ENCODE data around the gene FBXO42.
"Not testable (repeated sequence)": the region's sequence is repeated elsewhere in the genome, so short reads cannot be mapped to it uniquely, and the experiment has no call there.

FBXO42 gene

GRCh38 chr1:16266411-16267118 is 85.7 kb downstream of the FBXO42 start:
- H3K4me3 ChIP-seq (ENCODE audit: low read depth, low read length), result no peak overlapping the region

DNA sequence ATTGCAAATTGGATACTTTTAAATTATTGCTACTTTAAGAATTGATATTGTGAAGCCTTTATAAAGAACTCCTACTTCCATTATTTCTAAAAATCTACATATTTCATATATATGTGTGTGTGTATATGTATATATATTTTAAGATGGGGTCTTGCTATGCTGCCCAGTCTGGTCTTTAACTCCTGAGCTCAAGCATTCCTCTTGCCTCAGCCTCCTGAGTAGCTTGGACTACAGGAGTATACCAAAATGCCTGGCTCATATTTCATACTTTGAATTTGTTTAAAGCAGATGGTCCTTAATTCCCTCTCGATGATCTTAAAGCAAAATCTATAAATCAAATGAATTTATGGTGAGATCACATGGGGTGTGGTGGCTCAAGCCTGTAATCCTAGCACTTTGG is 90.2 kb downstream of the FBXO42 start:
- H3K4me3 ChIP-seq (ENCODE audit: low read depth, low read length), result no peak overlapping the region

DNA sequence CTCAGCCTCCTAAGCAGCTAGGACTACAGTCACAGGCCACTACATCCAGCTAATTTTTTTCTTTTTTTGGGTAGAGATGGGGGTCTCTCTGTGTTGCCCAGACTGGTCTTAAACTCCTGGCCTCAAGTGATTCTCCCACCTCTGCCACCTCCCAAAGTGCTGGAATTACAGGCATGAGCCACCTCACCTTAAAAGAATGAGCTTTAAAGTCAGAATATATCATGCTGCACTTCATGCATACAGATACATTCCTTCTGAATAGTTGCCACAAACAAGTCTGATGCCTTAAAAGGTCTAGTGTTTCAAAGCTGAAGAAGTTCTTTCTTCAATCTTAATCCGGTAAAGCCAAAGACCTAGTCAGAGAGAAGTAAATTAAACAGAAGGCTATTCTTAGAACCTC is 91.5 kb downstream of the FBXO42 start:
- H3K4me3 ChIP-seq (ENCODE audit: low read depth, low read length), result no peak overlapping the region

DNA sequence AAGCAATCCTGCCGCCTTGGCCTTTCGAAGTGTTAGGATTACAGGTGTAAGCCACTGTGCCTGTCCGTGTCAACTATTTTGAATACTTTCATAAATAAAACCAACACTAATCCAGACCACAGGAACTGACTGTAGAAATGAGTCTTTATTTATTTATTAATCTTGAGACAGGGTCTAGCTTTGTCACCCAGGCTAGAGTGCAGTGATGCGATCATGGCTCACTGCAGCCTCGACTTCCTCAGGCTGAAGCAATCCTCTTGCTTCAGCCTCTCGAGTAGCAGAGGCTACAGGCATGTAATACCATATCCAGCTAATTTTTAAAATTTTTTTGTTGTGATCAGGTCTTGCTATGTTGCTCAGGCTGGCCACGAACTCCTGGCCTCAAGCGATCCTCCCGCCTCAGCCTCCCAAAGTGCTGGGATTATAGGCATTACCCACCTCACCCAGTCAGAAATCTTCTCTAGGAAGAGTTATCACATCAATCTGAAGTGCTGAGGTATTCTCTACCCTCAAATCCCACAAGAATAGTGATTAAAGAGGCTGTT is 93.6 kb downstream of the FBXO42 start:
- H3K4me3 ChIP-seq (ENCODE audit: low read depth, low read length), result no peak overlapping the region

DNA sequence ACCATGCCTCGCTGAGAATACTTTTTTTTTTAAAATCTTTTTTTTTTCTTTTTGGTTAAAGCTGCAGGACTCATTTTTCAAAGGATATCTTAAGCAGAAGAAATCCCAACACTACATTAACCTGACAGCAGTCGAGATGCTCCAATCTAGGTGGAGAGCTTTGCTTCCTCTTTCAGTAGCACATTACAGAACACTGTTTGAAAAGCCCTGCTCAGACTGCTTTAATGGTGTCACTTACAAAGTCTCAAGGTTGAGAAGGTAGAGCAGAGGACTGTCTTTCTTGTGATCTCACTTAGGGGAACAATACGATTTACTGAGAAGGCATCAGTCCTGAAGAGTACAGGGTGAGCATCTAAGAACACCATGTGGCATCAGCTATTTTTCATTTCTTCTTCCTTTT is 94.3 kb downstream of the FBXO42 start:
- H3K4me3 ChIP-seq (ENCODE audit: low read depth, low read length), result no peak overlapping the region

DNA sequence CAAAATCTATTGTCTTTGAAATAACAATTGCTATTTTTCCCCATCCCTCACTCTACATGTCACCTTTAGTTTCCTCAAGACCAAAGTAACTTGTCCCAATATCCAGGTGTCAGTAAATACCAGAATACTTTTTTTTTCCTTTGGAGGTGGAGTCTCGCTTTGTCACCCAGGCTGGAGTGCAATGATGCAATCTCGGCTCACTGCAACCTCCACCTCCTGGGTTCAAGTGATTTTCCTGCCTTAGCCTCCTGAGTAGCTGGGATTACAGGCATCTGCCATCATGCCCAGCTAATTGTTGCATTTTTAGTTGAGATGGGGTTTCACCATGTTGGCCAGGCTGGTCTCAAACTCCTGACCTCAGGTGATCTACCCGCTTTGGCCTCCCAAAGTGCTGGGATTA is 94.7 kb downstream of the FBXO42 start:
- not testable (repeated sequence) for H3K4me3 ChIP-seq (ENCODE audit: low read depth, low read length)

DNA sequence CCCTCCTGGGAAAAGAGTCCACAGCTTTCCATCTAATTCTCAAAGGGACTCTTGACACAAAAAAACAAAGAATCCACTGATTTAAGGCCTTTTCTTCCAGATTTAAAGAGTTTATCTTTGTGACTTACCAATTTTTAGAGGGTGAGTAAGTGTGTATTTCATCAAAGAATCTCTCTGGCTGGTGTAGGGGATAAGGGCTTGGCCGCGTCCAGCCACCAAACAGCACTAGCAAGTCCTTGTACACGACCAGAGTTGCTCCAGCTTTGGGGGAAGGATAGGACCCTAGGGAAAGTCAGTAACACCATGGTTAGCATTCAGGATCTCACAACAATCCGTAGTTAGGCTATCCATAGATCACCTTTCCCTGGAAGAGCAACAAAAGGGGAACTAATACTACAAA is 95.8 kb downstream of the FBXO42 start:
- no peak overlapping the region for H3K4me3 ChIP-seq (ENCODE audit: low read depth, low read length)

DNA sequence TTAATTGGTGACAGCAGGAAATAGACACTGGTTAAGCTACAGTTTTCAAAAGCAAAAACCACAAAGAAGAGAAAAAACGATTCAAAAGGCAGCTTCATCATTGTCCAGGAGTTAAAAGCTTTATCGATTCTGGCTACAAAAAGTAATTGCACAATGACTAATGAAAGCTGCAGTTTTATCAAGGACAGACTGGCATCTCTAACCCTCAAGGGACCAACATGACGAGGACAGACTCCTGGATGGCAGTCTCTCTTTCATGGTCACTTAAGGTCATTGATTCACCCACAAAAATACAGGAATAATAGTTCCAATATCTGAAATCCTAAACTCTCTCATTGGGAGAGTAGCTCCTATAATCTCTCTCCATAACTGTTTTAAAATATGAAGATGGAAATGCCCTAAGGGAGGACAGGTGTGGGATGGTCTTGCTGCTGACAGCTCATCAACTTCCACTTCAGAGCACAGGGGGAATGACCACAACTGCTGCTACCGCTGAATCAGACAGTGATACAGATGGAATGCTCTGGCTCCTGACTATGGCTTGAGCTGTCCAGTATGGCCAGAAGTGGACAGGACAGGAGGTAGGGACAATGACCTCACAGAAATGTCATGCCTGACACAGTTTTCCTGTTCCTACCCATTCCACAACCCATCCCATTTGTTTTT is 97.9 kb downstream of the FBXO42 start:
- H3K4me3 ChIP-seq (ENCODE audit: low read depth, low read length), result no peak overlapping the region

DNA sequence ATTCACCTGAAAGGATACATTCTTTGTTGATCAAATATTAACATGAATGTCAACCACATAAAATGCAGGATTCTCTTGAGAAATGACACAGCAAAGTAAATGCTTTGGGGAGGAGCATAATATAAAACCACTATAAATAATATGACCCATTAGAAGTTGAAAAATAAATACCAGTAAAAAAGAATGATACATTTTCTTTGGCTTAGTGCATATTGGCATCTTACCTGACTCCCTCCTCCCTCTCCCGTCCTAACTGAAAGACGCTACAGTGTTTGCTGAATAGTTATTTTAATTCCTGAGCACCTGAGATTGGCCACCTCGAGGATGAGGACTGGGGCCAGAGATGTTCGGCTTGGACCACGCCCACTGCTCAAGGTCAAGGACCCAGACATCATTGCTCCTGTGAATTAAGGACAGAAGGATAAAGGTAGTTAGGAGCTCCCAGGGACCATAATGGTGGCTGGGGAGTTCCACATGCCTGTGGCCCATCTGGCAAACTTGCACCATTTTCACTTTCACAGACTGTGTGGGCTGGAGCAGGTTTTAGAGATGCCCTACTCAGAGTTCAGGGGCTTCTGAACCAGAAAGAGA is 98.9 kb downstream of the FBXO42 start:
- H3K4me3 ChIP-seq (ENCODE audit: low read depth, low read length), result no peak overlapping the region

DNA sequence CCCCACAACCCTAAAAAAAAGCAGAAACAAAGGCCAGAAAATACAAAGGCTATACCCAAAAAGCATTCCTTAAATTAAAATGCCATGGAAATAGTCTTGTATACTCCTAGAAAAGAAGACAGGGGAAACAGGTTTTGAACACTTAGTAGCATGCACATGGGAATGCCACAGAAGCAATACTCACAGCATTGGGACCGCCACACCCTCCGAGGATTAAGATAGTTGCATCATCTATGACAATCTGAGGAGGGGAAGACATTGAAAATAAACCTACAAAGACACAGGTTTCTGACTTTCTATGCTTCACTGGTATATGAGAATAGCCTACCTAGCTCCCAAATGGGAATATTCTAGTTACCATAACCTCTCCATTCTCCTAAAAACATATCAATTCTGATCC is 99.4 kb downstream of the FBXO42 start:
- no peak overlapping the region for H3K4me3 ChIP-seq (ENCODE audit: low read depth, low read length)

GRCh38 chr1:16251381-16251780 is 100.9 kb downstream of the FBXO42 start:
- H3K4me3 ChIP-seq (ENCODE audit: low read depth, low read length), result no peak overlapping the region

GRCh38 chr1:16250524-16251251 is 101.6 kb downstream of the FBXO42 start:
- H3K4me3 ChIP-seq (ENCODE audit: low read depth, low read length), result no peak overlapping the region

- no peak overlapping the region for H3K4me3 ChIP-seq (ENCODE audit: low read depth, low read length)
Observed at GRCh38 chr1:16249596-16250241, 102.6 kb downstream of the FBXO42 start.

GRCh38 chr1:16248603-16249516 is 103.4 kb downstream of the FBXO42 start:
- no peak overlapping the region for H3K4me3 ChIP-seq (ENCODE audit: low read depth, low read length)

DNA sequence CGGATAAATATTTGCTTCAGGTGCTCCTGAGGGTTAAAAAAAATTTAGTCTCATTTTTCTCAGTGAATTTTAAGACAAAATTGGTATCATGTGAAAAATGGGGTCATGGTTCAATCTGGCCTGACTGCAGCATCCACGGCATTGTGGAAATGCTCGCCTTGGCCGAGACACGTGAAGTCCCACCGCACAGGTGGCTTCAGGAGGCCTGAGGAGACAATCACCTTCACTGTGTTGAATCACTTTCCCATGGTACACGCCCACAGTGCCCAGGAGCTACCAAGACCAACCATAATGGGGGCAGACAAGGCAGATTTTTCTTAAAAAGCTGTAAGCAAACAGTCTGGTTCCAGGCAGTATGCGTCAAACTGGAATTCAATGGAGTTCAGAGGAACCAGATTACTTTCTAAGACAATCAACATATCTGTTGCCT is 104.3 kb downstream of the FBXO42 start:
- H3K4me3 ChIP-seq (ENCODE audit: low read depth, low read length), result no peak overlapping the region

GRCh38 chr1:16247441-16247840 is 104.8 kb downstream of the FBXO42 start:
- H3K4me3 ChIP-seq (ENCODE audit: low read depth, low read length), result no peak overlapping the region

DNA sequence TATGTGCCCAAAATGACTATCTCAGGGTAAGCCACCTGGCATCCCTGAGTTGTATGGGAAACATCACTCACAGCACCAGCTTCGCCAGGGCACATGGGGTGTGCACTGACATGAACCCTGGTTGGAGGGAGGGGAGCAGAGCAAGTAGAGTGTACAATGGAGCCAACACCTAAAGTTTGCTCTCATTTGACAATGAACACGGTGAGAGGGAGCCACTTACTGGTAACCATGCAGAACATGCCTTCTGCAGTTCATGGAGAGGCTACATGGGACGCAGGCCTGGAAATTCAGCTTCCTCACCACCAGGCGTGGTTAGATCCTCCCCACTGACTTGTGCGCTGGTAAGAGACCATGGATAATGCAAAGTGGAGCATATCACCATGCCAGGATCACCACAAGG is 105.3 kb downstream of the FBXO42 start:
- no peak overlapping the region for H3K4me3 ChIP-seq (ENCODE audit: low read depth, low read length)

- not testable (repeated sequence) for H3K4me3 ChIP-seq (ENCODE audit: low read depth, low read length)
Observed at GRCh38 chr1:16246239-16246638, 106.0 kb downstream of the FBXO42 start.

- H3K4me3 ChIP-seq (ENCODE audit: low read depth, low read length), result no peak overlapping the region
Observed at GRCh38 chr1:16245476-16246196, 106.6 kb downstream of the FBXO42 start.
